Osteoblast (primary cell): ENCODE results near the gene CCDC186. TPM values are rescaled to one million over a fixed set of nuclear protein-coding genes. Genes with fewer than 3 reads are reported as not detected.

Experiments
- DNase-seq: peaks from one replicate; pipeline ENCODE4 v3.0.0; 2011; ENCODE audit warnings: low spot score, mixed read lengths; ENCODE audit not compliant: insufficient read length; ENCODE audit errors: missing footprints
- H2AFZ ChIP-seq: 2 replicates; pipeline ENCODE4 v1.6.0; 2011; ENCODE audit warnings: mild to moderate bottlenecking, low read length
- H3K27ac ChIP-seq: 2 replicates; pipeline ENCODE4 v1.5.1; 2011; ENCODE audit warnings: mild to moderate bottlenecking, low read depth, low read length, moderate library complexity
- H3K27me3 ChIP-seq: 2 replicates; pipeline ENCODE4 v1.6.0; 2012; ENCODE audit warnings: mild to moderate bottlenecking, control low read depth, inconsistent platforms, low read length, moderate library complexity; ENCODE audit not compliant: insufficient read depth
- H3K36me3 ChIP-seq: 2 replicates; pipeline ENCODE4 v1.5.1; 2011; ENCODE audit warnings: mild to moderate bottlenecking, low read length, control low read depth, moderate library complexity; ENCODE audit not compliant: insufficient read depth
- H3K4me1 ChIP-seq: 2 replicates; pipeline ENCODE4 v1.5.1; 2011; ENCODE audit warnings: mild to moderate bottlenecking, low read length, control low read depth, moderate library complexity; ENCODE audit not compliant: insufficient read depth
- H3K4me2 ChIP-seq: 2 replicates; pipeline ENCODE4 v1.6.0; 2011; ENCODE audit warnings: mild to moderate bottlenecking, low read length; ENCODE audit not compliant: insufficient read depth
- H3K4me3 ChIP-seq: fragments of 200-600 bp; sonication (generic); 3 replicates; pipeline ENCODE4 v1.5.1; 2012; ENCODE audit warnings: mild to moderate bottlenecking, low read length, inconsistent platforms; ENCODE audit not compliant: insufficient read depth
- H3K79me2 ChIP-seq: 2 replicates; pipeline ENCODE4 v1.6.0; 2012; ENCODE audit warnings: mild to moderate bottlenecking, low read length, control low read depth, inconsistent platforms; ENCODE audit not compliant: insufficient read depth
- H3K9me3 ChIP-seq: 2 replicates; pipeline ENCODE4 v1.5.1; 2011; ENCODE audit warnings: low read depth, low read length, control low read depth
- H4K20me1 ChIP-seq: 2 replicates; pipeline ENCODE4 v1.6.0; 2012; ENCODE audit warnings: mild to moderate bottlenecking, low read length, control low read depth; ENCODE audit not compliant: insufficient read depth
- CTCF ChIP-seq: IDR thresholded peaks from 2 replicates; pipeline ENCODE4 v1.5.1; 2011; ENCODE audit warnings: mild to moderate bottlenecking, low read depth, low read length, moderate library complexity; ENCODE audit errors: extremely low read depth
- small RNA-seq: library from RNA; depleted of rRNA; stranded (forward); fragments of <200 nt; gene quantifications from one replicate; pipeline ENCODE3, GENCODE V24; 2012
- total RNA-seq: library from RNA; depleted of rRNA; stranded (reverse); fragments of >200 nt; gene quantifications from 2 replicates; pipeline ENCODE4 v1.2.3, GENCODE V29; 2012

CCDC186 gene
- total RNA-seq, 1 donor, result 17.0 TPM

- no peaks in the 10 kb centered on the region for H3K36me3 ChIP-seq
- no peak for TF ChIP-seq CTCF
- no peaks in the 10 kb centered on the region for H3K9me3 ChIP-seq
- peaks cover 5% of the 10 kb centered on the region for H3K4me1 ChIP-seq
- H3K4me2 ChIP-seq, result no peak overlapping the region
- H4K20me1 ChIP-seq, result no peaks in the 10 kb centered on the region
- no peak overlapping the region for H3K4me3 ChIP-seq
- H3K79me2 ChIP-seq, result no peaks in the 10 kb centered on the region
- H3K27me3 ChIP-seq, result no peaks in the 10 kb centered on the region
- no peak for DNase-seq
- no peak overlapping the region for H2AFZ ChIP-seq
- H3K27ac ChIP-seq, result no peak overlapping the region
Observed at GRCh38 chr10:114071178-114071577, 102.8 kb downstream of the CCDC186 start.

Small RNA genes within 50 kb of the gene (small RNA-seq; reads per million reads assigned to genes)
- gene RF02277 (not detected), gene RNU6-709P (not detected)

Other genes with a start within 250 kb of the CCDC186 start
- not detected in 2 replicates for gene ADRB1, start 130.3 kb downstream of the CCDC186 start, total RNA-seq
- gene TDRD1, start 5.2 kb upstream of the CCDC186 start, total RNA-seq, result 0.59 and 0.72 TPM in 2 replicates
- under 0.01 TPM in 1 of 2 replicates, not detected in the other for gene VWA2, start 65.1 kb upstream of the CCDC186 start, total RNA-seq
- 0.36 TPM in 1 of 2 replicates, not detected in the other for gene AFAP1L2, start 230.3 kb upstream of the CCDC186 start, total RNA-seq